K562 (cell line): ENCODE measurements around the gene HOXB1. TPM values are rescaled to one million over a fixed set of nuclear protein-coding genes. Genes with fewer than 3 reads are reported as not detected.

Source experiments
- ADNP ChIP-seq: fragments of 200-800 bp; sonication (Bioruptor generic); IDR thresholded peaks from 2 replicates; pipeline ENCODE4 v1.6.1; 2016; ENCODE audit warnings: missing genetic modification characterization, missing compliant biosample characterization
- CXXC5 ChIP-seq: fragments of 250-450 bp; sonication (Bioruptor Pico); IDR thresholded peaks from 2 replicates; pipeline ENCODE4 v1.8.0; 2022; ENCODE audit warnings: inconsistent platforms, mild to moderate bottlenecking, moderate library complexity
- ERF ChIP-seq: fragments of 450-650 bp; formaldehyde crosslinking; IDR thresholded peaks from 2 replicates; pipeline ENCODE4 v1.4.0; 2020; ENCODE audit warnings: mild to moderate bottlenecking, mixed read lengths
- GABPA ChIP-seq: fragments of 200-800 bp; sonication (Bioruptor generic); conservative IDR thresholded peaks from 2 replicates; pipeline ENCODE4 v1.6.1; 2016; ENCODE audit warnings: low read depth, missing genetic modification characterization, missing compliant biosample characterization
- MITF ChIP-seq: IDR thresholded peaks from 2 replicates; pipeline ENCODE4 v1.6.1; 2014; ENCODE audit warnings: antibody characterized with exemption
- MTA3 ChIP-seq: fragments of 450-650 bp; formaldehyde crosslinking; IDR thresholded peaks from 2 replicates; pipeline ENCODE4 v1.6.1; 2017; ENCODE audit warnings: mild to moderate bottlenecking, borderline replicate concordance
- NBN ChIP-seq: fragments of 450-650 bp; IDR thresholded peaks from 2 replicates; pipeline ENCODE4 v1.6.1; 2016; ENCODE audit warnings: low read depth, mild to moderate bottlenecking
- NCOA6 ChIP-seq: fragments of 450-650 bp; IDR thresholded peaks from 2 replicates; pipeline ENCODE4 v1.6.1; 2017; ENCODE audit warnings: mild to moderate bottlenecking
- NEUROD1 ChIP-seq: fragments of 150-350 bp; IDR thresholded peaks from 2 replicates; pipeline ENCODE4 v1.6.1; 2014; ENCODE audit warnings: borderline replicate concordance, low read length, low read depth; ENCODE audit not compliant: partially characterized antibody
- NFRKB ChIP-seq: fragments of 450-650 bp; IDR thresholded peaks from 2 replicates; pipeline ENCODE4 v1.6.1; 2016; ENCODE audit warnings: low read depth
- PKNOX1 ChIP-seq: fragments of 450-650 bp; IDR thresholded peaks from 2 replicates; pipeline ENCODE4 v1.6.1; 2016
- RBM22 ChIP-seq: fragments of 200-400 bp; formaldehyde crosslinking; IDR thresholded peaks from 2 replicates; pipeline ENCODE4 v1.6.1; 2018; ENCODE audit warnings: low read length, low read depth; ENCODE audit not compliant: poor library complexity, severe bottlenecking
- RCOR1 ChIP-seq, 2 experiments: IDR thresholded peaks; 2 replicates each; pipeline ENCODE4 v1.6.1; 2012; ENCODE audit warnings: low read depth in 2 of 2, low read length in 2 of 2, borderline replicate concordance in 1 of 2, improper control_type of control experiment in 1 of 2
- SREBF2 ChIP-seq: sonication (generic); formaldehyde crosslinking; IDR thresholded peaks from 2 replicates; pipeline ENCODE4 v1.4.0; 2020; ENCODE audit warnings: mild to moderate bottlenecking, missing genetic modification reagents
- STAT5B ChIP-seq: fragments of 250-450 bp; sonication (Bioruptor Pico); IDR thresholded peaks from 2 replicates; pipeline ENCODE4 v1.8.0; 2021; ENCODE audit warnings: mild to moderate bottlenecking, inconsistent platforms
- ZBTB17 ChIP-seq: fragments of 450-650 bp; formaldehyde crosslinking; IDR thresholded peaks from 2 replicates; pipeline ENCODE4 v1.4.0; 2020; ENCODE audit warnings: mild to moderate bottlenecking
- ZKSCAN1 ChIP-seq: fragments of 150-350 bp; IDR thresholded peaks from 2 replicates; pipeline ENCODE4 v1.6.1; 2016; ENCODE audit warnings: low read depth, low read length
- ZNF143 ChIP-seq: sonication (generic); formaldehyde crosslinking; IDR thresholded peaks from 2 replicates; pipeline ENCODE4 v1.9.0; 2022; ENCODE audit warnings: mild to moderate bottlenecking, missing genetic modification reagents
- ZNF184 ChIP-seq: sonication (generic); formaldehyde crosslinking; IDR thresholded peaks from 2 replicates; pipeline ENCODE4 v1.5.0; 2020; ENCODE audit warnings: missing genetic modification reagents
- ZNF212 ChIP-seq: fragments of 450-650 bp; formaldehyde crosslinking; IDR thresholded peaks from 2 replicates; pipeline ENCODE4 v1.4.0; 2020; ENCODE audit warnings: mild to moderate bottlenecking
- polyA plus RNA-seq, 8 experiments: library from polyadenylated mRNA; depleted of rRNA in 4 of 8; stranded (reverse) in 5 of 8; unstranded in 3 of 8; fragments of >200 nt; fragmentation: Nextera tagmentation in 2 of 8; fragmentation: Illumina TruSeq in 1 of 8; extraction: Ambion mirVana in 2 of 8; extraction: Trizol in 1 of 8; gene quantifications; 2 replicates each; pipeline versions ENCODE4 v1.2.1 to v1.2.3, GENCODE V29; 2011 to 2014; ENCODE audit warnings: inconsistent platforms in 1 of 8, missing spikeins in 1 of 8
- total RNA-seq, 7 experiments: library from RNA; depleted of rRNA in 6 of 7; stranded (reverse); fragments of >200 nt in 6 of 7; fragmentation: Illumina TruSeq in 2 of 7; extraction: Trizol in 2 of 7; gene quantifications; 2 replicates each; pipeline versions ENCODE4 v1.2.1 to v1.2.3, GENCODE V29; 2011 to 2021; ENCODE audit warnings: low replicate concordance in 1 of 7
- TF ChIP-seq, protein P1 (sequence below), 3 experiments: fragments of 200-800 bp in 1 of 3; fragments of 250-450 bp in 1 of 3; fragments of 450-650 bp in 1 of 3; sonication (Bioruptor Pico) in 1 of 3; sonication (Bioruptor generic) in 1 of 3; formaldehyde crosslinking in 1 of 3; IDR thresholded peaks; 2 replicates each; pipeline versions ENCODE4 v1.6.1 to v1.8.0; 2016 to 2022; ENCODE audit warnings: mild to moderate bottlenecking in 2 of 3, missing genetic modification characterization in 2 of 3, missing compliant biosample characterization in 1 of 3, moderate library complexity in 1 of 3
- TF ChIP-seq, protein P2 (sequence below): fragments of 250-450 bp; sonication (Bioruptor Pico); IDR thresholded peaks from 2 replicates; pipeline ENCODE4 v1.4.0; 2020

Gene HOXB1
- total and polyA plus RNA-seq, 9 of the 15 experiments (the other 6 are each of a cell fraction or from before 2014, with no cell fraction given): 0.04 TPM; not detected in 8

GRCh38 chr17:48546137-48546923 is 15.5 kb upstream of the HOXB1 start (continued):
- TF ChIP-seq PKNOX1: peak; percentile 97
- TF ChIP-seq ZKSCAN1: no peak
- no peak for TF ChIP-seq NCOA6
- TF ChIP-seq, protein P1, sequence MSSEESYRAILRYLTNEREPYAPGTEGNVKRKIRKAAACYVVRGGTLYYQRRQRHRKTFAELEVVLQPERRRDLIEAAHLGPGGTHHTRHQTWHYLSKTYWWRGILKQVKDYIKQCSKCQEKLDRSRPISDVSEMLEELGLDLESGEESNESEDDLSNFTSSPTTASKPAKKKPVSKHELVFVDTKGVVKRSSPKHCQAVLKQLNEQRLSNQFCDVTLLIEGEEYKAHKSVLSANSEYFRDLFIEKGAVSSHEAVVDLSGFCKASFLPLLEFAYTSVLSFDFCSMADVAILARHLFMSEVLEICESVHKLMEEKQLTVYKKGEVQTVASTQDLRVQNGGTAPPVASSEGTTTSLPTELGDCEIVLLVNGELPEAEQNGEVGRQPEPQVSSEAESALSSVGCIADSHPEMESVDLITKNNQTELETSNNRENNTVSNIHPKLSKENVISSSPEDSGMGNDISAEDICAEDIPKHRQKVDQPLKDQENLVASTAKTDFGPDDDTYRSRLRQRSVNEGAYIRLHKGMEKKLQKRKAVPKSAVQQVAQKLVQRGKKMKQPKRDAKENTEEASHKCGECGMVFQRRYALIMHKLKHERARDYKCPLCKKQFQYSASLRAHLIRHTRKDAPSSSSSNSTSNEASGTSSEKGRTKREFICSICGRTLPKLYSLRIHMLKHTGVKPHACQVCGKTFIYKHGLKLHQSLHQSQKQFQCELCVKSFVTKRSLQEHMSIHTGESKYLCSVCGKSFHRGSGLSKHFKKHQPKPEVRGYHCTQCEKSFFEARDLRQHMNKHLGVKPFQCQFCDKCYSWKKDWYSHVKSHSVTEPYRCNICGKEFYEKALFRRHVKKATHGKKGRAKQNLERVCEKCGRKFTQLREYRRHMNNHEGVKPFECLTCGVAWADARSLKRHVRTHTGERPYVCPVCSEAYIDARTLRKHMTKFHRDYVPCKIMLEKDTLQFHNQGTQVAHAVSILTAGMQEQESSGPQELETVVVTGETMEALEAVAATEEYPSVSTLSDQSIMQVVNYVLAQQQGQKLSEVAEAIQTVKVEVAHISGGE (CRISPR knock-in tag; IDR thresholded peaks at IDR 0.05): 0 out of 6 replicates have a peak, but pooled peaks of 1 of the 3 experiments have one; percentile 35
- TF ChIP-seq CXXC5 (CRISPR knock-in tag): peak; percentile 5; the same call in 1 of the 2 replicates
- no peak; the same call in none of the 2 replicates for TF ChIP-seq GABPA (tag)
- TF ChIP-seq ADNP (tag): no peak
- no peak for TF ChIP-seq NBN
- TF ChIP-seq NEUROD1: peak; percentile 20
- no peak for TF ChIP-seq ZNF143 (CRISPR knock-in tag)
- TF ChIP-seq ZNF184 (CRISPR knock-in tag): no peak
- TF ChIP-seq MTA3: no peak
- TF ChIP-seq NFRKB: peak; percentile 75; the same call in 1 of the 2 replicates
- TF ChIP-seq ZBTB17: peak; percentile 97
- TF ChIP-seq, protein P2, sequence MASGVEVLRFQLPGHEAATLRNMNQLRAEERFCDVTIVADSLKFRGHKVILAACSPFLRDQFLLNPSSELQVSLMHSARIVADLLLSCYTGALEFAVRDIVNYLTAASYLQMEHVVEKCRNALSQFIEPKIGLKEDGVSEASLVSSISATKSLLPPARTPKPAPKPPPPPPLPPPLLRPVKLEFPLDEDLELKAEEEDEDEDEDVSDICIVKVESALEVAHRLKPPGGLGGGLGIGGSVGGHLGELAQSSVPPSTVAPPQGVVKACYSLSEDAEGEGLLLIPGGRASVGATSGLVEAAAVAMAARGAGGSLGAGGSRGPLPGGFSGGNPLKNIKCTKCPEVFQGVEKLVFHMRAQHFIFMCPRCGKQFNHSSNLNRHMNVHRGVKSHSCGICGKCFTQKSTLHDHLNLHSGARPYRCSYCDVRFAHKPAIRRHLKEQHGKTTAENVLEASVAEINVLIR: no peak
- 0 out of 2 replicates have a peak, but pooled peaks have one; percentile 57 for TF ChIP-seq ERF (CRISPR knock-in tag)
- TF ChIP-seq ZNF212 (CRISPR knock-in tag): no peak
- TF ChIP-seq RCOR1 (IDR thresholded peaks at IDR 0.05; ENCODE audit: borderline replicate concordance in 1 of 2, low read depth in 2 of 2, low read length in 2 of 2): peak in 1 of 2 experiments; percentile 69; a peak in 2 of 4 replicates
- no peak for TF ChIP-seq MITF
- TF ChIP-seq SREBF2: no peak
- TF ChIP-seq STAT5B (CRISPR knock-in tag): no peak
- TF ChIP-seq RBM22: no peak
